RPMI7951 (cell line): ENCODE results near the gene OR8G5. TPM values are rescaled to one million over a fixed set of nuclear protein-coding genes. Genes with fewer than 3 reads are reported as not detected.
A peak's percentile ranks its signal among the peaks of the same experiment; 100 is the strongest.

Experiments
- DNase-seq: peaks from one replicate; pipeline ENCODE4 v3.0.0-alpha.2; 2012; ENCODE audit warnings: low read depth
- total RNA-seq: library from RNA; depleted of rRNA; stranded (reverse); fragments of >200 nt; shearing (Covaris generic); gene quantifications from 2 replicates; pipeline ENCODE4 v1.2.3, GENCODE V29; 2014; rRNA removed

The OR8G5 gene
- total RNA-seq, 1 experiment from 2014 or later: not detected

- peak; percentile 79 for DNase-seq
Observed at GRCh38 chr11:124285610-124286344, 29.6 kb downstream of the OR8G5 start.

- no peak for DNase-seq
Observed at GRCh38 chr11:124294687-124295086, 38.5 kb downstream of the OR8G5 start.

- no peak for DNase-seq
Observed at GRCh38 chr11:124296016-124296415, 39.8 kb downstream of the OR8G5 start.

GRCh38 chr11:124297921-124298320, 41.7 kb downstream of the OR8G5 start:
- peak; percentile 26 for DNase-seq

GRCh38 chr11:124301548-124301947, 45.4 kb downstream of the OR8G5 start:
- DNase-seq: peak; percentile 41

GRCh38 chr11:124302347-124303125, 46.4 kb downstream of the OR8G5 start:
- DNase-seq: no peak

GRCh38 chr11:124307093-124307492, 50.9 kb downstream of the OR8G5 start:
- no peak for DNase-seq

GRCh38 chr11:124310721-124311120, 54.5 kb downstream of the OR8G5 start:
- DNase-seq: peak; percentile 45

GRCh38 chr11:124311269-124311668, 55.1 kb downstream of the OR8G5 start:
- no peak for DNase-seq

GRCh38 chr11:124311670-124312069, 55.5 kb downstream of the OR8G5 start:
- no peak for DNase-seq

- DNase-seq: no peak
Observed at GRCh38 chr11:124313131-124313530, 57.0 kb downstream of the OR8G5 start.

- DNase-seq: no peak
Observed at GRCh38 chr11:124313849-124314248, 57.7 kb downstream of the OR8G5 start, which contains the start of gene OR8D1. Gene OR8D1, minus strand, starts transcription at chr11:124313949. Its CDS starts 3,183 bp downstream, at chr11:124310766.

- DNase-seq: peak; percentile 23
Observed at GRCh38 chr11:124315052-124315451, 58.9 kb downstream of the OR8G5 start.

Other genes starting within 250 kb of the OR8G5 start
- not detected in 2 replicates for gene OR10G4, start 243.4 kb upstream of the OR8G5 start, total RNA-seq
- gene OR10G9, start 233.4 kb upstream of the OR8G5 start, total RNA-seq: not detected in 2 replicates
- not detected in 2 replicates for gene OR10G8, start 229.6 kb upstream of the OR8G5 start, total RNA-seq
- gene OR10G7, start 215.1 kb upstream of the OR8G5 start, total RNA-seq: not detected in 2 replicates
- gene VWA5A, start 140.9 kb upstream of the OR8G5 start, total RNA-seq: 0.39 and 1.8 TPM in 2 replicates
- gene OR10D3, start 73.0 kb upstream of the OR8G5 start, total RNA-seq: not detected in 2 replicates
- not detected in 2 replicates for gene OR8G1, start 15.3 kb upstream of the OR8G5 start, total RNA-seq
- not detected in 2 replicates for gene OR8D1, start 57.6 kb downstream of the OR8G5 start, total RNA-seq
- gene OR8D2, start 63.8 kb downstream of the OR8G5 start, total RNA-seq: not detected in 2 replicates
- not detected in 2 replicates for gene OR8B2, start 128.1 kb downstream of the OR8G5 start, total RNA-seq
- not detected in 2 replicates for gene OR8B3, start 142.6 kb downstream of the OR8G5 start, total RNA-seq
- not detected in 2 replicates for gene OR8B4, start 168.5 kb downstream of the OR8G5 start, total RNA-seq
- gene OR8B8, start 189.3 kb downstream of the OR8G5 start, total RNA-seq: not detected in 2 replicates